ENCODE results near the gene DEFB125. TPM values are rescaled to one million over a fixed set of nuclear protein-coding genes. Genes with fewer than 3 reads are reported as not detected.
"Not testable (repeated sequence)": the region's sequence is repeated elsewhere in the genome, so short reads cannot be mapped to it uniquely, and the experiment has no call there.

Gene DEFB125
- total RNA-seq, 2 experiments from 2014 or later, result not detected

- ATAC-seq (ENCODE audit: poor library complexity), result no peak
Measured at GRCh38 chr20:112396-112795, 24.9 kb downstream of the DEFB125 start.

DNA sequence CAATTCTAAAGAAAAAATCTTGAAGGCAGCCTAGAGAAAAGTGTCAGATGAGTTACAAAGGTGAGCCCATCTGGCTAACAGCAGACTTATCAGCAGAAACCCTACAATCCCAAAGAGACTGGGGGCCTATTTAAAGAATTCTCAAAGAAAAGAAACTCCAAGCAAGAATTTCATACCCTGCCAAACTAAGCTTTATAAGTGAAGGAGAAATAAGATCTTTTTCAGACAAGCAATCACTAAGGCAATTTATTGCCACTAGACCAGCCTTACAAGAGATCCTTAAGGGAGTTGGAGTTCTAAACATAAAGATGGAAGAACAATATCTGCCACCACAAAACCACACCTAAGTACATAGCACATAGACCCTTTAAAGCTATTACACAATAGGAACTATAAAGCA, 30.0 kb downstream of the DEFB125 start:
- H3K27me3 Mint-ChIP-seq, result peaks cover 68% of the 10 kb centered on the region
- H3K4me3 Mint-ChIP-seq, result no peak overlapping the region
- Histone ChIP-seq H3K9me3 (ENCODE audit: control insufficient read depth in 1 of 2, insufficient read depth in 1 of 2, low read length in 2 of 2) (peaks cover 14 to 17% of the 10 kb centered on the region in 2 experiments), H3K4me3 (ENCODE audit: low read length) (no peak overlapping the region), H3K4me1 (ENCODE audit: insufficient read depth, low read length) (no peaks in the 10 kb centered on the region), H3K27ac (ENCODE audit: low read depth in 1 of 2, low read length in 2 of 2) (no peak overlapping the region), H3K36me3 (ENCODE audit: insufficient read depth, low read length) (no peaks in the 10 kb centered on the region), H3K27me3 (ENCODE audit: control insufficient read depth in 1 of 2, insufficient read depth in 2 of 2, low read length in 2 of 2) (peaks cover 26 to 55% of the 10 kb centered on the region in 2 experiments)
- TF ChIP-seq, protein P1, sequence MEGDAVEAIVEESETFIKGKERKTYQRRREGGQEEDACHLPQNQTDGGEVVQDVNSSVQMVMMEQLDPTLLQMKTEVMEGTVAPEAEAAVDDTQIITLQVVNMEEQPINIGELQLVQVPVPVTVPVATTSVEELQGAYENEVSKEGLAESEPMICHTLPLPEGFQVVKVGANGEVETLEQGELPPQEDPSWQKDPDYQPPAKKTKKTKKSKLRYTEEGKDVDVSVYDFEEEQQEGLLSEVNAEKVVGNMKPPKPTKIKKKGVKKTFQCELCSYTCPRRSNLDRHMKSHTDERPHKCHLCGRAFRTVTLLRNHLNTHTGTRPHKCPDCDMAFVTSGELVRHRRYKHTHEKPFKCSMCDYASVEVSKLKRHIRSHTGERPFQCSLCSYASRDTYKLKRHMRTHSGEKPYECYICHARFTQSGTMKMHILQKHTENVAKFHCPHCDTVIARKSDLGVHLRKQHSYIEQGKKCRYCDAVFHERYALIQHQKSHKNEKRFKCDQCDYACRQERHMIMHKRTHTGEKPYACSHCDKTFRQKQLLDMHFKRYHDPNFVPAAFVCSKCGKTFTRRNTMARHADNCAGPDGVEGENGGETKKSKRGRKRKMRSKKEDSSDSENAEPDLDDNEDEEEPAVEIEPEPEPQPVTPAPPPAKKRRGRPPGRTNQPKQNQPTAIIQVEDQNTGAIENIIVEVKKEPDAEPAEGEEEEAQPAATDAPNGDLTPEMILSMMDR (IDR thresholded peaks at IDR 0.05), result no peak
- peaks cover 8% of the 10 kb centered on the region for H3K9me3 Mint-ChIP-seq
- ChIA-PET CTCF (no interaction called here), POLR2A (no interaction called here)
- H3K27ac Mint-ChIP-seq, result no peak overlapping the region
- ATAC-seq (ENCODE audit: poor library complexity), result no peak
- DNase-seq, result no peak
- no peaks in the 10 kb centered on the region for H3K36me3 Mint-ChIP-seq (ENCODE audit: low read depth)
- no peaks in the 10 kb centered on the region for H3K4me1 Mint-ChIP-seq (ENCODE audit: low read depth)
- intact Hi-C loops (cut with DNase I, micrococcal nuclease), result no loop called here

More at GRCh38 chr20:112396-112795, 24.9 kb downstream of the DEFB125 start:
- H3K4me1 ChIP-seq (ENCODE audit: insufficient read depth, low read length), result no peaks in the 10 kb centered on the region
- no peak overlapping the region for H3K4me3 ChIP-seq (ENCODE audit: low read length)
- intact Hi-C loops (cut with DNase I, micrococcal nuclease), result no loop called here
- H3K4me1 Mint-ChIP-seq (ENCODE audit: low read depth), result no peaks in the 10 kb centered on the region
- ChIA-PET CTCF (no interaction called here), POLR2A (no interaction called here)
- H3K27ac ChIP-seq (ENCODE audit: low read depth in 1 of 2, low read length in 2 of 2), result no peak overlapping the region
- TF ChIP-seq, protein P1 (IDR thresholded peaks at IDR 0.05), result no peak
- H3K36me3 Mint-ChIP-seq (ENCODE audit: low read depth), result no peaks in the 10 kb centered on the region
- no peak overlapping the region for H3K4me3 Mint-ChIP-seq
- no peak for DNase-seq
- peaks cover 36% of the 10 kb centered on the region for H3K27me3 Mint-ChIP-seq
- peaks cover 21 to 40% of the 10 kb centered on the region in 2 experiments for H3K27me3 ChIP-seq (ENCODE audit: control insufficient read depth in 1 of 2, insufficient read depth in 2 of 2, low read length in 2 of 2)
- H3K9me3 Mint-ChIP-seq, result peaks cover 3% of the 10 kb centered on the region
- no peaks in the 10 kb centered on the region for H3K36me3 ChIP-seq (ENCODE audit: insufficient read depth, low read length)
- peaks cover 8 to 17% of the 10 kb centered on the region in 2 experiments for H3K9me3 ChIP-seq (ENCODE audit: control insufficient read depth in 1 of 2, insufficient read depth in 1 of 2, low read length in 2 of 2)
- no peak overlapping the region for H3K27ac Mint-ChIP-seq

DNA sequence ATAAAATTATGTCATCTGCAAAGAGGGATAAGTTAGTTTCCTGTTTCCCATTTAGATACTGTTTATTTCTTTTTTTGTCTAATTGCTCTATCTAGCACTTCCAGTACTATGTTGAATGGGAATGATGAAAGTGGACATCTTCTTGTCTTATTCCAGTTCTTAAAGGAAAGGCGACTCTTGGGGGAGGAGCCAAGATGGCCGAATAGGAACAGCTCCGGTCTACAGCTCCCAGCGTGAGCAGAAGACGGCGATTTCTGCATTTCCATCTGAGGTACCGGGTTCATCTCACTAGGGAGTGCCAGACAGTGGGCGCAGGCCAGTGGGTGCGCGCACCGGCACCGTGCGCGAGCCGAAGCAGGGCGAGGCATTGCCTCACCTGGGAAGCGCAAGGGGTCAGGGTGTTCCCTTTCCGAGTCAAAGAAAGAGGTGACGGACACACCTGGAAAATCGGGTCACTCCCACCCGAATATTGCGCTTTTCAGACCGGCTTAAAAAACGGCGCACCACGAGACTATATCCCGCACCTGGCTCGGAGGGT, 42.4 kb downstream of the DEFB125 start:
- CTCF ChIA-PET; H3K27ac Mint-ChIP-seq; H3K4me1 Mint-ChIP-seq (ENCODE audit: low read depth); intact Hi-C loops (cut with DNase I, micrococcal nuclease); POLR2A ChIA-PET; ATAC-seq (ENCODE audit: poor library complexity); H3K4me1 ChIP-seq (ENCODE audit: insufficient read depth, low read length); H3K36me3 ChIP-seq (ENCODE audit: insufficient read depth, low read length); H3K4me3 ChIP-seq (ENCODE audit: low read length); H3K9me3 ChIP-seq (ENCODE audit: control insufficient read depth in 1 of 2, insufficient read depth in 1 of 2, low read length in 2 of 2); DNase-seq; H3K27me3 ChIP-seq (ENCODE audit: control insufficient read depth in 1 of 2, insufficient read depth in 2 of 2, low read length in 2 of 2); H3K27ac ChIP-seq (ENCODE audit: low read depth in 1 of 2, low read length in 2 of 2); H3K4me3 Mint-ChIP-seq; H3K36me3 Mint-ChIP-seq (ENCODE audit: low read depth); H3K9me3 Mint-ChIP-seq: not testable (repeated sequence)
- H3K27me3 Mint-ChIP-seq, result peaks cover 36% of the 10 kb centered on the region
